Smooth muscle cell (in vitro differentiated cells): ENCODE results near the gene PRELP. TPM values are rescaled to one million over a fixed set of nuclear protein-coding genes. Genes with fewer than 3 reads are reported as not detected.

ENCODE experiments used
- DNase-seq: peaks from one replicate; lab custom pipeline; 2025; ENCODE audit not compliant: unreplicated experiment; lab: John Stamatoyannopoulos, UW
- H2AFZ ChIP-seq: fragments of 200-600 bp; sonication (generic); 2 replicates; pipeline ENCODE4 v1.6.0; 2016; ENCODE audit warnings: antibody characterized with exemption, low read depth, mild to moderate bottlenecking
- H3F3A ChIP-seq: fragments of 200-600 bp; sonication (generic); 2 replicates; pipeline ENCODE4 v1.6.0; 2017; ENCODE audit warnings: antibody characterized with exemption, low read depth
- H3K27ac ChIP-seq: fragments of 200-600 bp; sonication (generic); 2 replicates; pipeline ENCODE4 v1.5.1; 2016; ENCODE audit warnings: low read depth, mild to moderate bottlenecking
- H3K27me3 ChIP-seq: fragments of 200-600 bp; sonication (generic); 2 replicates; pipeline ENCODE4 v1.6.1; 2016; ENCODE audit warnings: low read depth, mild to moderate bottlenecking
- H3K36me3 ChIP-seq: fragments of 200-600 bp; sonication (generic); 2 replicates; pipeline ENCODE4 v1.5.1; 2016; ENCODE audit warnings: low read depth
- H3K4me1 ChIP-seq: fragments of 200-600 bp; sonication (generic); 2 replicates; pipeline ENCODE4 v1.5.1; 2016; ENCODE audit warnings: low read depth
- H3K4me2 ChIP-seq: fragments of 200-600 bp; sonication (generic); 2 replicates; pipeline ENCODE4 v1.6.0; 2016; ENCODE audit warnings: mild to moderate bottlenecking
- H3K4me3 ChIP-seq: fragments of 200-600 bp; sonication (generic); 2 replicates; pipeline ENCODE4 v1.5.1; 2016; ENCODE audit warnings: mild to moderate bottlenecking
- H3K79me2 ChIP-seq: fragments of 200-600 bp; sonication (generic); 2 replicates; pipeline ENCODE4 v1.6.0; 2016; ENCODE audit warnings: low read depth, mild to moderate bottlenecking
- H3K9ac ChIP-seq: fragments of 200-600 bp; sonication (generic); 2 replicates; pipeline ENCODE4 v1.6.0; 2016; ENCODE audit warnings: low read depth
- H3K9me3 ChIP-seq: fragments of 200-600 bp; sonication (generic); replicated peaks from 2 replicates; pipeline ENCODE4 v1.5.1; 2016; ENCODE audit warnings: low read depth
- H4K20me1 ChIP-seq: fragments of 200-600 bp; sonication (generic); 2 replicates; pipeline ENCODE4 v1.6.0; 2016; ENCODE audit warnings: low read depth
- WGBS: methylation state at CpG from one replicate; pipeline ENCODE4 v1.1.7; 2016; ENCODE audit warnings: low lambda C conversion rate; 5-methylcytosine and 5-hydroxymethylcytosine counted together
- polyA plus RNA-seq: library from polyadenylated mRNA; unstranded; fragments of >200 nt; fragmentation: Nextera tagmentation; extraction: Ambion mirVana; gene quantifications from 2 replicates; pipeline ENCODE4 v1.2.1, GENCODE V29; 2016
- total RNA-seq: library from RNA; depleted of rRNA; stranded (reverse); fragments of >200 nt; gene quantifications from 2 replicates; pipeline ENCODE4 v1.2.3, GENCODE V29; 2014
- TF ChIP-seq, protein P1 (sequence below): fragments of 200-600 bp; sonication (generic); IDR thresholded peaks from 2 replicates; pipeline ENCODE4 v1.5.1; 2017; ENCODE audit warnings: borderline replicate concordance, mild to moderate bottlenecking, antibody characterized with exemption; ENCODE audit not compliant: insufficient read depth, poor library complexity, severe bottlenecking

Gene PRELP
- total and polyA plus RNA-seq, 2 experiments from 2014 or later = 0.04 to 2.1 TPM

DNA sequence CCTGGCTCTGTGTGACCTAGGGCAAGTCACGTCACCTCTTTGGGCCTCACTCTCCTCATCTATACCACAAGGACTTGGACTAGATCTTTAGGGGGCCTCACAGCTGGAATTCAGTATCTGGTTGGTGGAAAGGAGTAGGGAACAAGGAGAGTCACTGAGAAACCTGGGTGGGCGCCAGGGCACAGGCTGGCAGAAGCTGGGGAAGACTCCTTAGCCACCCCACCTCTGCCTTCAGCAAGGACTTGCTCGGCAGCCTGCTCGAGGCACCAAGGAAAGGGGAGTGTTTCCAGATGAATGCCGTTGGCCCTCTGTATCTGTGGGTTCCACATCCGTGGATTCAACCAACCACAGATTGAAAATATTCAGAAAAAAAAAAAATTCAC is 17.1 kb downstream of the PRELP start:
- Histone ChIP-seq H3K9me3 (no peaks in the 10 kb centered on the region), H3K4me3 (no peak overlapping the region), H2AFZ (no peak overlapping the region), H3K27ac (no peak overlapping the region), H3K27me3 (no peaks in the 10 kb centered on the region), H3K4me1 (peaks cover 3% of the 10 kb centered on the region), H3K9ac (no peak overlapping the region), H3K4me2 (no peak overlapping the region), H3F3A (no peaks in the 10 kb centered on the region), H3K79me2 (no peaks in the 10 kb centered on the region), H3K36me3 (no peaks in the 10 kb centered on the region), H4K20me1 (no peaks in the 10 kb centered on the region)
- TF ChIP-seq, protein P1, sequence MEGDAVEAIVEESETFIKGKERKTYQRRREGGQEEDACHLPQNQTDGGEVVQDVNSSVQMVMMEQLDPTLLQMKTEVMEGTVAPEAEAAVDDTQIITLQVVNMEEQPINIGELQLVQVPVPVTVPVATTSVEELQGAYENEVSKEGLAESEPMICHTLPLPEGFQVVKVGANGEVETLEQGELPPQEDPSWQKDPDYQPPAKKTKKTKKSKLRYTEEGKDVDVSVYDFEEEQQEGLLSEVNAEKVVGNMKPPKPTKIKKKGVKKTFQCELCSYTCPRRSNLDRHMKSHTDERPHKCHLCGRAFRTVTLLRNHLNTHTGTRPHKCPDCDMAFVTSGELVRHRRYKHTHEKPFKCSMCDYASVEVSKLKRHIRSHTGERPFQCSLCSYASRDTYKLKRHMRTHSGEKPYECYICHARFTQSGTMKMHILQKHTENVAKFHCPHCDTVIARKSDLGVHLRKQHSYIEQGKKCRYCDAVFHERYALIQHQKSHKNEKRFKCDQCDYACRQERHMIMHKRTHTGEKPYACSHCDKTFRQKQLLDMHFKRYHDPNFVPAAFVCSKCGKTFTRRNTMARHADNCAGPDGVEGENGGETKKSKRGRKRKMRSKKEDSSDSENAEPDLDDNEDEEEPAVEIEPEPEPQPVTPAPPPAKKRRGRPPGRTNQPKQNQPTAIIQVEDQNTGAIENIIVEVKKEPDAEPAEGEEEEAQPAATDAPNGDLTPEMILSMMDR = no peak
- 91% methylated on average over 6 of the region's 6 CpGs for WGBS
- DNase-seq = no peak

DNA sequence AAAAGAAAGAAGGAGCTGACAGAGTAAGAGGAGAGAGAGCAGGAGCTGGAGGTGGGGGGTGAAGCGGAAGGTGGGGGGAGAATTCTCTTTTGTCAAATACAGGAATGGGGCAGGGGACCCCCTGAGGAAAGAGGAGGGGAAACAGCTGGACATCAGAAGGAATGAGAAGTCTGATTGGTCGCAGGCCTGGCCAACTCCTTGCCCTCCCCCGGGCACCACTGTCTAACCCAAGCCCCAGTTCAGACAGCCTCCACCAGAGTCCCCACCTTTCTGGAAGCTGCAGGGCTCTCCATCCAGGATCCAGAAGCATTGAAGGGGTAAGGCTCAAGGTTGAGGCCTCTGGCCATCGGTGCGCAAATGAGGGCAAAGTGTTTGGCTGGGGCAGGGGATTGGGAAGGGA is 18.3 kb downstream of the PRELP start, which contains the start of gene OPTC:
Gene OPTC, plus strand, starts transcription at position 253 of the 400 bp plus-strand sequence. CDS start 1,853 bp downstream, outside the sequence.
- H3K27me3 ChIP-seq = no peaks in the 10 kb centered on the region
- H2AFZ ChIP-seq = no peak within 1 kb of the TSS
- H4K20me1 ChIP-seq = no peaks in the 10 kb centered on the region
- H3K79me2 ChIP-seq = no peaks in the 10 kb centered on the region
- TF ChIP-seq, protein P1 = no peak
- H3F3A ChIP-seq = no peaks in the 10 kb centered on the region
- H3K4me3 ChIP-seq = no peak within 1 kb of the TSS
- H3K4me1 ChIP-seq = peaks cover 3% of the 10 kb centered on the region
- H3K4me2 ChIP-seq = no peak within 1 kb of the TSS
- no peaks in the 10 kb centered on the region for H3K9me3 ChIP-seq
- WGBS = 91% methylated on average over 5 of the region's 5 CpGs
- no peak within 1 kb of the TSS for H3K9ac ChIP-seq
- H3K36me3 ChIP-seq = no peaks in the 10 kb centered on the region
- H3K27ac ChIP-seq = no peak within 1 kb of the TSS
- no peak for DNase-seq

GRCh38 chr1:203495845-203496244 is 20.2 kb downstream of the PRELP start:
- Histone ChIP-seq H3K4me3 (no peak overlapping the region), H3K4me1 (peaks cover 3% of the 10 kb centered on the region), H3K4me2 (no peak overlapping the region), H3F3A (no peaks in the 10 kb centered on the region), H3K27me3 (no peaks in the 10 kb centered on the region), H3K79me2 (no peaks in the 10 kb centered on the region), H3K9ac (no peak overlapping the region), H3K27ac (no peak overlapping the region), H2AFZ (no peak overlapping the region), H4K20me1 (no peaks in the 10 kb centered on the region), H3K9me3 (no peaks in the 10 kb centered on the region), H3K36me3 (no peaks in the 10 kb centered on the region)
- WGBS = 81% methylated on average over 7 of the region's 7 CpGs
- TF ChIP-seq, protein P1 = no peak
- no peak for DNase-seq

GRCh38 chr1:203497269-203497777 is 21.7 kb downstream of the PRELP start:
- Histone ChIP-seq H4K20me1 (no peaks in the 10 kb centered on the region), H2AFZ (no peak overlapping the region), H3K79me2 (no peaks in the 10 kb centered on the region), H3K9me3 (no peaks in the 10 kb centered on the region), H3K4me3 (no peak overlapping the region), H3K36me3 (no peaks in the 10 kb centered on the region), H3K4me2 (no peak overlapping the region), H3F3A (no peaks in the 10 kb centered on the region), H3K27me3 (no peaks in the 10 kb centered on the region), H3K27ac (no peak overlapping the region), H3K4me1 (no peaks in the 10 kb centered on the region), H3K9ac (no peak overlapping the region)
- TF ChIP-seq, protein P1 = no peak
- 87% methylated on average over 5 of the region's 5 CpGs for WGBS
- no peak for DNase-seq
